Measurements from ENCODE around the gene CAPN15. TPM values are rescaled to one million over a fixed set of nuclear protein-coding genes. Genes with fewer than 3 reads are reported as not detected.

The CAPN15 gene
- total RNA-seq, 1 experiment from 2014 or later = 91.2 TPM

DNA sequence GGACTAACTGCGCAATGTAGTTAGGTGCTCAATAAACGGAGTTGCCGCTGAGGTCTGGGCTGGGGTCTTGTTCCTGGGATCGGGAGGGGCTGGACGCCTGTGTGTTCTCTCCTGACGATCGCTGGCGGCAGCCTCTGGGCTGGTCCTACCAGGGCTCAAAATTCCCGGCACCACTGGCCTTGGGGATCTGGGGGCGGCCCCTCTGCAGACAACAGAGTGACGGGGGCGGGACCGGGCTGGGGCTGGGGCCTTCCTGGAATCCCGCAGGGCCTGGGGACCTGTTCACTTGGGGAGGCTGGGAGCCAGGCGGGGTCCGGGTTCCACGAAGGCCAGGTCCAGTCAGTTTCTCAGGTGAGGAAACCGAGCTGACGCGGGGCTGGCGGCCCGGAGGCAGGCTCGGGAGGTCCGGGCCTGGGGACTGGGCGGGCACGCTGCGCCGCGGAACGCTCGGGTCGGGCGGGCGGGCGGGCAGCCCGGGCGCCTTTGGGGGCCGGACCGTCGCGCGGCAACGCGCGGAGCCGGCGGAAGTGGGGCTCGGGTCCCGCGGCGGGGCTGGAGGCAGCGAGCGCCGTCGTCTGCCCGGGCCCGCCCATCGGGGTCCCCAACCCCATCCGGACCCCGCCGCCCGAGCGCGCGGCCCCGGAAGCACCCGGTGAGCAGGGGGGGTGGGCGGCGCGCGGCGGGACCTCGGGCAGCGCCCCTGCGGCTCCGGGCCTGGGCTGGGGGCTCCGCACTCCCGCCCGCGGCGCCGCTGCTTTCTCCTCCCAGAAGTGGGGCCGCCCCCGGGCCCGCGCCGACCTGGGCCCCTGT lies 42.1 kb downstream of the CAPN15 start, which contains the start of gene PIGQ:
Gene PIGQ (plus strand): TSS at position 524 of the 810 bp plus-strand sequence. CDS start 4,107 bp downstream, outside the sequence.
- ChIA-PET POLR2A (ENCODE audit: low non-redundant PET) (no interaction called here), CTCF (no interaction called here)
- no TSS peak for BruUV-seq (replicated peaks)
- DNase-seq (ENCODE audit: low spot score) = peak; percentile 79
- H3K4me3 ChIP-seq (ENCODE audit: low read depth, low read length, poor library complexity, severe bottlenecking) = peak within 1 kb of the TSS; percentile 98
- peak within 1 kb of the TSS; percentile 87 for H3K27ac ChIP-seq (ENCODE audit: low read depth, low read length, poor library complexity, severe bottlenecking)
- TF ChIP-seq, protein P1, sequence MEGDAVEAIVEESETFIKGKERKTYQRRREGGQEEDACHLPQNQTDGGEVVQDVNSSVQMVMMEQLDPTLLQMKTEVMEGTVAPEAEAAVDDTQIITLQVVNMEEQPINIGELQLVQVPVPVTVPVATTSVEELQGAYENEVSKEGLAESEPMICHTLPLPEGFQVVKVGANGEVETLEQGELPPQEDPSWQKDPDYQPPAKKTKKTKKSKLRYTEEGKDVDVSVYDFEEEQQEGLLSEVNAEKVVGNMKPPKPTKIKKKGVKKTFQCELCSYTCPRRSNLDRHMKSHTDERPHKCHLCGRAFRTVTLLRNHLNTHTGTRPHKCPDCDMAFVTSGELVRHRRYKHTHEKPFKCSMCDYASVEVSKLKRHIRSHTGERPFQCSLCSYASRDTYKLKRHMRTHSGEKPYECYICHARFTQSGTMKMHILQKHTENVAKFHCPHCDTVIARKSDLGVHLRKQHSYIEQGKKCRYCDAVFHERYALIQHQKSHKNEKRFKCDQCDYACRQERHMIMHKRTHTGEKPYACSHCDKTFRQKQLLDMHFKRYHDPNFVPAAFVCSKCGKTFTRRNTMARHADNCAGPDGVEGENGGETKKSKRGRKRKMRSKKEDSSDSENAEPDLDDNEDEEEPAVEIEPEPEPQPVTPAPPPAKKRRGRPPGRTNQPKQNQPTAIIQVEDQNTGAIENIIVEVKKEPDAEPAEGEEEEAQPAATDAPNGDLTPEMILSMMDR (conservative IDR thresholded peaks at IDR 0.05; ENCODE audit: low read depth, low read length) = no peak
- no peak for TF ChIP-seq EZH2 (IDR thresholded peaks at IDR 0.05; ENCODE audit: borderline replicate concordance, low read depth, low read length, poor library complexity, severe bottlenecking)
- intact Hi-C loops (cut with micrococcal nuclease; ENCODE audit: unreplicated experiment) = no loop called here
- H3K4me1 ChIP-seq (ENCODE audit: insufficient read depth, low read length, poor library complexity, severe bottlenecking) = peaks cover 11% of the 10 kb centered on the region
- no peaks in the 10 kb centered on the region for H3K9me3 ChIP-seq (ENCODE audit: low read depth, low read length, poor library complexity, severe bottlenecking)
- no peaks in the 10 kb centered on the region for H3K36me3 ChIP-seq (ENCODE audit: insufficient read depth, low read length, poor library complexity, severe bottlenecking)
- H3K27me3 ChIP-seq (replicated peaks; ENCODE audit: insufficient read depth, low read depth, low read length, poor library complexity) = no peaks in the 10 kb centered on the region

DNA sequence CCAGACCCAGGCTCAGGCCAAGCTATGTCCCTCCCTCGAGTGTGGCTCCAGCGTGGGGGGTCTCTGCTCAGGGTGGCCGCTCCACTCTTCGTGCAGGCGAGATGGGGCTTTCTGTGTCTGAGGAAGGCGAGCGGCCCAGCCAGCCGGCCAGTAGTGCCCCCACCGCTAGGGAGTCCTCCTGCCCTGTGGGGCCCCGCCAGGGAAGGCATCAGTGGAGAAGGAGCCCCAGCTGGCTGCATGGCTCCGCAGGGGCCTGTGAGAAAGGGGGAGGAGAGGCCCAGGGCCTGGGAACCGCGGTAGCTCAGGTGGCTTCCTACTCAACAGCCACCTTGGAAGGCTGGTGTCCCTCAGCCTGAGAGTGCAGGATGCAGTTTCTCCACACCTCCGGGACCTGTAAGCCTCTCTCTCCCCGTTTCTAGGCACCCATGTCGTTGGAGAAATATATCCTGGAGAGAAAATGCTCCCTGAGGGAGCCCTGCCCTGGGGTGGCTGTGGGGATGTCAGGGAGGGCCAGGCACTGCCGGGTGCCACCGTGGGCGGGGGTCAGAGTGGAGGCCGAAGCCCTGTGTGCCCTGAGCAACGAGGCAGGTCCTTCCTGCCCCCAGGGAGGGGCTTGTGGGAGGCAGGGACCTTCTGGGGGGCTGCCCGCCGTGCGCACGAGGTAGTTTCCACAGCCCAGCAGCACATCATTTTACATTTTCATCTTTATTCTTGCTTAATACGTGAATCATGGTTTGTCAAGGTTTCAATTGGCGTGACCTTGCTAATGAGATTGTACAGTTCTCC lies 45.5 kb downstream of the CAPN15 start:
- H3K4me1 ChIP-seq (ENCODE audit: insufficient read depth, low read length, poor library complexity, severe bottlenecking) = no peaks in the 10 kb centered on the region
- no peaks in the 10 kb centered on the region for H3K9me3 ChIP-seq (ENCODE audit: low read depth, low read length, poor library complexity, severe bottlenecking)
- TF ChIP-seq, protein P1 (conservative IDR thresholded peaks at IDR 0.05; ENCODE audit: low read depth, low read length) = no peak
- no peak for TF ChIP-seq EZH2 (IDR thresholded peaks at IDR 0.05; ENCODE audit: borderline replicate concordance, low read depth, low read length, poor library complexity, severe bottlenecking)
- no peaks in the 10 kb centered on the region for H3K27me3 ChIP-seq (replicated peaks; ENCODE audit: insufficient read depth, low read depth, low read length, poor library complexity)
- intact Hi-C loops (cut with micrococcal nuclease; ENCODE audit: unreplicated experiment) = no loop called here
- no peak for DNase-seq (ENCODE audit: low spot score)
- BruUV-seq (replicated peaks) = no TSS peak
- ChIA-PET CTCF (no interaction called here), POLR2A (ENCODE audit: low non-redundant PET) (no interaction called here)
- no peak overlapping the region for H3K4me3 ChIP-seq (ENCODE audit: low read depth, low read length, poor library complexity, severe bottlenecking)
- no peaks in the 10 kb centered on the region for H3K36me3 ChIP-seq (ENCODE audit: insufficient read depth, low read length, poor library complexity, severe bottlenecking)
- H3K27ac ChIP-seq (ENCODE audit: low read depth, low read length, poor library complexity, severe bottlenecking) = no peak overlapping the region

DNA sequence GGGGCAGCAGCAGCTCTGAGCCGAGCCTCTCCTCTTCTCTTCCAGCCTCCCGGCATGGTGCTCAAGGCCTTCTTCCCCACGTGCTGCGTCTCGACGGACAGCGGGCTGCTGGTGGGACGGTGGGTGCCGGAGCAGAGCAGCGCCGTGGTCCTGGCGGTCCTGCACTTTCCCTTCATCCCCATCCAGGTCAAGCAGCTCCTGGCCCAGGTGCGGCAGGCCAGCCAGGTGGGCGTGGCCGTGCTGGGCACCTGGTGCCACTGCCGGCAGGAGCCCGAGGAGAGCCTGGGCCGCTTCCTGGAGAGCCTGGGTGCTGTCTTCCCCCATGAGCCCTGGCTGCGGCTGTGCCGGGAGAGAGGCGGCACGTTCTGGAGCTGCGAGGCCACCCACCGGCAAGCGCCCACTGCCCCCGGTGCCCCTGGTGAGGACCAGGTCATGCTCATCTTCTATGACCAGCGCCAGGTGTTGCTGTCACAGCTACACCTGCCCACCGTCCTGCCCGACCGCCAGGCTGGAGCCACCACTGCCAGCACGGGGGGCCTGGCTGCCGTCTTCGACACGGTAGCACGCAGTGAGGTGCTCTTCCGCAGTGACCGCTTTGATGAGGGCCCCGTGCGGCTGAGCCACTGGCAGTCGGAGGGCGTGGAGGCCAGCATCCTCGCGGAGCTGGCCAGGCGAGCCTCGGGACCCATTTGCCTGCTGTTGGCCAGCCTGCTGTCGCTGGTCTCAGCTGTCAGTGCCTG lies 46.7 kb downstream of the CAPN15 start:
- BruUV-seq (replicated peaks) = no TSS peak
- H3K9me3 ChIP-seq (ENCODE audit: low read depth, low read length, poor library complexity, severe bottlenecking) = no peaks in the 10 kb centered on the region
- intact Hi-C loops (cut with micrococcal nuclease; ENCODE audit: unreplicated experiment) = no loop called here
- H3K36me3 ChIP-seq (ENCODE audit: insufficient read depth, low read length, poor library complexity, severe bottlenecking) = no peaks in the 10 kb centered on the region
- CTCF ChIA-PET = no interaction called here
- H3K27ac ChIP-seq (ENCODE audit: low read depth, low read length, poor library complexity, severe bottlenecking) = no peak overlapping the region
- POLR2A ChIA-PET (ENCODE audit: low non-redundant PET) = no interaction called here
- H3K27me3 ChIP-seq (replicated peaks; ENCODE audit: insufficient read depth, low read depth, low read length, poor library complexity) = no peaks in the 10 kb centered on the region
- no peak for DNase-seq (ENCODE audit: low spot score)
- TF ChIP-seq, protein P1 (conservative IDR thresholded peaks at IDR 0.05; ENCODE audit: low read depth, low read length) = no peak
- no peak for TF ChIP-seq EZH2 (IDR thresholded peaks at IDR 0.05; ENCODE audit: borderline replicate concordance, low read depth, low read length, poor library complexity, severe bottlenecking)
- no peaks in the 10 kb centered on the region for H3K4me1 ChIP-seq (ENCODE audit: insufficient read depth, low read length, poor library complexity, severe bottlenecking)
- no peak overlapping the region for H3K4me3 ChIP-seq (ENCODE audit: low read depth, low read length, poor library complexity, severe bottlenecking)

Data from A673 (cell line).